ENCODE data around the gene RPS25. TPM values are rescaled to one million over a fixed set of nuclear protein-coding genes. Genes with fewer than 3 reads are reported as not detected.

The RPS25 gene
- polyA plus RNA-seq, 1 of the 3 experiments (the other 2 are of a cell fraction): 2,688 TPM

DNA sequence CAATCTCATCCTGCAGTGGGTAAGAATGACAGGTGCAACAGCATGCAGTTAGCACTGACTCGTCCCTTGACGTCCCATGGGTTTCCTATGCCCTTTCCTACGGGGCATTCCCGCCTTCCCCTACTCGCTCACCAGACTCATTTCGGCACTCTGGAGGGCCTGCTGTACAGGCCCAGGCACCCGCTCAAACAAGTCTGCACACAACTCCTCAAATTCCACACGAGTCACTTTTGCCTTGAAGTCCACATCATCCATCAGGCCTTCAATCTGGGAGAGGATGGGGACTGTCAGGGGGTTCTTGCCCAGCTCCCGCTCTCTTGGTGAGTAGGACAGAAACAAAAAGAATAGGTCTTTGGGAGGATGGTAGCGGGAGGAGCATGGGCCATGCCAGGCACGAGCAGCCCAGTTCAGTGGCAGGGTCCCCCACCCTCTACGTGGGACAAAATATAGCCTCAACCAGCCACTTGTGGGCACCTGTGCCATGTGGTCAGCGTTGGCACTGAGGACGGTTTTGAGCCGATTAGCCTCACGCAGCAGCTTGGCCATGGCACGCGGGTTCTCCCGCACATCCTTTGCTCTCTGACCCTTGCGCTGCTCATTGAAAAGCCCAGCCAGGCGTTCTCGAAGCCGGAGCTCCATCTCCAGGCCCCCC, 34.1 kb upstream of the RPS25 start:
- no peak for TF ChIP-seq MEF2A (IDR thresholded peaks at IDR 0.05; ENCODE audit: borderline replicate concordance, low read depth)
- no peak for TF ChIP-seq TEAD4 (IDR thresholded peaks at IDR 0.05; ENCODE audit: borderline replicate concordance, insufficient read depth)
- no peak for TF ChIP-seq SIN3A (IDR thresholded peaks at IDR 0.05; ENCODE audit: borderline replicate concordance, low read depth, low read length)
- TF ChIP-seq TCF12 (IDR thresholded peaks at IDR 0.05): no peak
- no peak for TF ChIP-seq GABPA (IDR thresholded peaks at IDR 0.05; ENCODE audit: low read depth)
- TF ChIP-seq EP300 (IDR thresholded peaks at IDR 0.05; ENCODE audit: borderline replicate concordance in 1 of 2, low read depth in 1 of 2, low read length in 1 of 2): no peak
- no peak for TF ChIP-seq ZBTB33 (IDR thresholded peaks at IDR 0.05; ENCODE audit: borderline replicate concordance, low read depth)
- no peaks in the 10 kb centered on the region for H3F3A ChIP-seq (replicated peaks; ENCODE audit: insufficient read depth)
- H3K27me3 ChIP-seq (ENCODE audit: insufficient read depth): no peaks in the 10 kb centered on the region
- no peak overlapping the region for H2AFZ ChIP-seq (ENCODE audit: low read depth)
- DNase-seq: no peak
- peaks cover 27% of the 10 kb centered on the region for H3K79me2 ChIP-seq (ENCODE audit: insufficient read depth)
- H3K4me1 ChIP-seq (ENCODE audit: control insufficient read depth in 1 of 2, insufficient read depth in 2 of 2, low read depth in 1 of 2, low read length in 1 of 2): peaks cover 8 to 14% of the 10 kb centered on the region in 2 experiments; a peak in 1 of 4 replicates
- WGBS (ENCODE audit: low lambda C conversion rate): 97% methylated on average over 20 of the region's 23 CpGs
- peaks cover 39 to 75% of the 10 kb centered on the region in 2 experiments for H3K36me3 ChIP-seq (replicated peaks in 1 of 2; ENCODE audit: control insufficient read depth in 1 of 2, insufficient read depth in 2 of 2, low read length in 1 of 2)
- H3K4me2 ChIP-seq: no peak overlapping the region
- H3K27ac ChIP-seq (ENCODE audit: low read depth in 2 of 2, low read length in 1 of 2): no peak overlapping the region
- no peaks in the 10 kb centered on the region for H4K20me1 ChIP-seq (ENCODE audit: insufficient read depth)
- H3K4me3 ChIP-seq (ENCODE audit: low read depth in 2 of 2, low read length in 1 of 2): no peak overlapping the region
- ChIA-PET CTCF (interaction anchor here (1.4 kb wide), 1 partner anchor 22 kb away, joined by 5 read pairs; no protein-coding TSS in a partner anchor), POLR2A (interaction anchor here (1.2 kb wide), 1 partner anchor 10 kb away, joined by 4 read pairs; no protein-coding TSS in a partner anchor)
- no peak overlapping the region for H3K9ac ChIP-seq
- no peaks in the 10 kb centered on the region for H3K9me2 ChIP-seq
- no peaks in the 10 kb centered on the region for H3K9me3 ChIP-seq

- TF ChIP-seq, protein P1, sequence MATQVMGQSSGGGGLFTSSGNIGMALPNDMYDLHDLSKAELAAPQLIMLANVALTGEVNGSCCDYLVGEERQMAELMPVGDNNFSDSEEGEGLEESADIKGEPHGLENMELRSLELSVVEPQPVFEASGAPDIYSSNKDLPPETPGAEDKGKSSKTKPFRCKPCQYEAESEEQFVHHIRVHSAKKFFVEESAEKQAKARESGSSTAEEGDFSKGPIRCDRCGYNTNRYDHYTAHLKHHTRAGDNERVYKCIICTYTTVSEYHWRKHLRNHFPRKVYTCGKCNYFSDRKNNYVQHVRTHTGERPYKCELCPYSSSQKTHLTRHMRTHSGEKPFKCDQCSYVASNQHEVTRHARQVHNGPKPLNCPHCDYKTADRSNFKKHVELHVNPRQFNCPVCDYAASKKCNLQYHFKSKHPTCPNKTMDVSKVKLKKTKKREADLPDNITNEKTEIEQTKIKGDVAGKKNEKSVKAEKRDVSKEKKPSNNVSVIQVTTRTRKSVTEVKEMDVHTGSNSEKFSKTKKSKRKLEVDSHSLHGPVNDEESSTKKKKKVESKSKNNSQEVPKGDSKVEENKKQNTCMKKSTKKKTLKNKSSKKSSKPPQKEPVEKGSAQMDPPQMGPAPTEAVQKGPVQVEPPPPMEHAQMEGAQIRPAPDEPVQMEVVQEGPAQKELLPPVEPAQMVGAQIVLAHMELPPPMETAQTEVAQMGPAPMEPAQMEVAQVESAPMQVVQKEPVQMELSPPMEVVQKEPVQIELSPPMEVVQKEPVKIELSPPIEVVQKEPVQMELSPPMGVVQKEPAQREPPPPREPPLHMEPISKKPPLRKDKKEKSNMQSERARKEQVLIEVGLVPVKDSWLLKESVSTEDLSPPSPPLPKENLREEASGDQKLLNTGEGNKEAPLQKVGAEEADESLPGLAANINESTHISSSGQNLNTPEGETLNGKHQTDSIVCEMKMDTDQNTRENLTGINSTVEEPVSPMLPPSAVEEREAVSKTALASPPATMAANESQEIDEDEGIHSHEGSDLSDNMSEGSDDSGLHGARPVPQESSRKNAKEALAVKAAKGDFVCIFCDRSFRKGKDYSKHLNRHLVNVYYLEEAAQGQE (IDR thresholded peaks at IDR 0.05; ENCODE audit: low read depth, low read length): no peak
- TF ChIP-seq SIN3A (IDR thresholded peaks at IDR 0.05; ENCODE audit: borderline replicate concordance, low read depth, low read length) (no peak), EP300 (IDR thresholded peaks at IDR 0.05; ENCODE audit: borderline replicate concordance in 1 of 2, low read depth in 1 of 2, low read length in 1 of 2) (no peak), NFIC (IDR thresholded peaks at IDR 0.05; ENCODE audit: borderline replicate concordance) (no peak), RXRA (IDR thresholded peaks at IDR 0.05; ENCODE audit: borderline replicate concordance, low read depth) (no peak), FOXM1 (IDR thresholded peaks at IDR 0.05; ENCODE audit: low read depth) (no peak), CHD2 (IDR thresholded peaks at IDR 0.05; ENCODE audit: low read length, partially characterized antibody) (no peak), RAD21 (IDR thresholded peaks at IDR 0.05; ENCODE audit: low read length) (no peak), MXI1 (IDR thresholded peaks at IDR 0.05; ENCODE audit: low read depth, low read length) (no peak)
- TF ChIP-seq, protein P2, sequence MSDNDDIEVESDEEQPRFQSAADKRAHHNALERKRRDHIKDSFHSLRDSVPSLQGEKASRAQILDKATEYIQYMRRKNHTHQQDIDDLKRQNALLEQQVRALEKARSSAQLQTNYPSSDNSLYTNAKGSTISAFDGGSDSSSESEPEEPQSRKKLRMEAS (IDR thresholded peaks at IDR 0.05; ENCODE audit: low read depth): no peak
- TF ChIP-seq, protein P3, sequence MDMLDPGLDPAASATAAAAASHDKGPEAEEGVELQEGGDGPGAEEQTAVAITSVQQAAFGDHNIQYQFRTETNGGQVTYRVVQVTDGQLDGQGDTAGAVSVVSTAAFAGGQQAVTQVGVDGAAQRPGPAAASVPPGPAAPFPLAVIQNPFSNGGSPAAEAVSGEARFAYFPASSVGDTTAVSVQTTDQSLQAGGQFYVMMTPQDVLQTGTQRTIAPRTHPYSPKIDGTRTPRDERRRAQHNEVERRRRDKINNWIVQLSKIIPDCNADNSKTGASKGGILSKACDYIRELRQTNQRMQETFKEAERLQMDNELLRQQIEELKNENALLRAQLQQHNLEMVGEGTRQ (IDR thresholded peaks at IDR 0.05; ENCODE audit: borderline replicate concordance, low read depth, low read length): no peak
- WGBS (ENCODE audit: low lambda C conversion rate): 97% methylated on average over 10 of the region's 17 CpGs
- no peak for DNase-seq
Measured at GRCh38 chr11:119051440-119052162, 33.5 kb upstream of the RPS25 start.

More at GRCh38 chr11:119051440-119052162, 33.5 kb upstream of the RPS25 start:
- Histone ChIP-seq H3K9ac (no peak overlapping the region), H3K4me1 (ENCODE audit: control insufficient read depth in 1 of 2, insufficient read depth in 2 of 2, low read depth in 1 of 2, low read length in 1 of 2) (peaks cover 8 to 14% of the 10 kb centered on the region in 2 experiments; a peak in 1 of 4 replicates), H3K9me3 (no peaks in the 10 kb centered on the region), H3K27me3 (ENCODE audit: insufficient read depth) (no peaks in the 10 kb centered on the region), H3K4me2 (no peak overlapping the region), H2AFZ (ENCODE audit: low read depth) (no peak overlapping the region), H3K27ac (ENCODE audit: low read depth in 2 of 2, low read length in 1 of 2) (no peak overlapping the region), H3K79me2 (ENCODE audit: insufficient read depth) (peaks cover 25% of the 10 kb centered on the region), H4K20me1 (ENCODE audit: insufficient read depth) (no peaks in the 10 kb centered on the region), H3K9me2 (no peaks in the 10 kb centered on the region), H3F3A (replicated peaks; ENCODE audit: insufficient read depth) (no peaks in the 10 kb centered on the region), H3K4me3 (ENCODE audit: low read depth in 2 of 2, low read length in 1 of 2) (no peak overlapping the region), H3K36me3 (replicated peaks in 1 of 2; ENCODE audit: control insufficient read depth in 1 of 2, insufficient read depth in 2 of 2, low read length in 1 of 2) (peaks cover 41 to 78% of the 10 kb centered on the region in 2 experiments)
- CTCF ChIA-PET: interaction anchor here (1.4 kb wide), 1 partner anchor 22 kb away, joined by 5 read pairs; no protein-coding TSS in a partner anchor
- POLR2A ChIA-PET: interaction anchor here (1.2 kb wide), 1 partner anchor 9 kb away, joined by 4 read pairs; no protein-coding TSS in a partner anchor

Data from SK-N-SH (cell line).